ENCODE data around the gene RAB3D. TPM values are rescaled to one million over a fixed set of nuclear protein-coding genes. Genes with fewer than 3 reads are reported as not detected.

Gene RAB3D
- total and polyA plus RNA-seq, 10 of the 15 experiments (the other 5 are each of a cell fraction or from before 2014, with no cell fraction given) = 1.1 to 15.7 (median 6.2) TPM

- TF ChIP-seq SKIL (IDR thresholded peaks at IDR 0.05; ENCODE audit: low read depth, poor library complexity, severe bottlenecking) (peak; percentile 55), YY1 (IDR thresholded peaks at IDR 0.05; ENCODE audit: low read depth, low read length) (peak; percentile 65; the same call in 1 of the 2 replicates), NR2F1 (conservative IDR thresholded peaks at IDR 0.05) (peak; percentile 9; the same call in 1 of the 2 replicates), E2F4 (IDR thresholded peaks at IDR 0.05; ENCODE audit: low read depth, low read length) (peak; percentile 96), SIN3A (IDR thresholded peaks at IDR 0.05; ENCODE audit: low read depth, low read length) (peak; percentile 97), TCF12 (IDR thresholded peaks at IDR 0.05; ENCODE audit: low read depth, low read length) (0 out of 2 replicates have a peak, but pooled peaks have one; percentile 41), RUNX3 (IDR thresholded peaks at IDR 0.05; ENCODE audit: low read length) (no peak; the same call in 1 of the 2 replicates), RBBP5 (conservative IDR thresholded peaks at IDR 0.05) (no peak), FOS (IDR thresholded peaks at IDR 0.05; ENCODE audit: borderline replicate concordance, extremely low read depth, insufficient read length) (peak; percentile 56)
Measured at GRCh38 chr19:11380653-11381537, 41.4 kb upstream of the RAB3D start (continued).

Data from GM12878 (cell line).